Retina (tissue), 1 donor: ENCODE measurements around the gene TRMT6.

Source experiments
- DNase-seq: peaks from one replicate; pipeline ENCODE4 v3.0.0-alpha.2; 2016

The TRMT6 gene

DNA sequence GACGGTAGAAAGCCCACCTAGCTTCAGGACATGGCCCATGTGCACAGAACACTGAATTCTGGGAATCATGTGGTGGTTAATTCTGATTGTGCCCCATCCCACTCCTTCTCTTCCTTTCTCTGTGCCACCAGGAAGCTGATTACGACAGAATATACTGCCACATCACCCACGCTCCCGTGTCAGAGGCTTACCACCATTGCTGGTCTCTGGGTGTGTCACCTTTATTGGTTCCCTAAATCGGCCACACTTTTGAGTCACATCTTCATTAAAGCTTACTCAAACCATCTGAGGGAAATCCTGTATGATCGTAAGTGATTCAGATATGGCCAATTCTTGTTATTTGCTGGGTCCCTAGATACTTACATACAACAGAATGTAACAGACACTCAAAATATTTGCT, 3.1 kb downstream of the TRMT6 start:
- DNase-seq: no peak

DNA sequence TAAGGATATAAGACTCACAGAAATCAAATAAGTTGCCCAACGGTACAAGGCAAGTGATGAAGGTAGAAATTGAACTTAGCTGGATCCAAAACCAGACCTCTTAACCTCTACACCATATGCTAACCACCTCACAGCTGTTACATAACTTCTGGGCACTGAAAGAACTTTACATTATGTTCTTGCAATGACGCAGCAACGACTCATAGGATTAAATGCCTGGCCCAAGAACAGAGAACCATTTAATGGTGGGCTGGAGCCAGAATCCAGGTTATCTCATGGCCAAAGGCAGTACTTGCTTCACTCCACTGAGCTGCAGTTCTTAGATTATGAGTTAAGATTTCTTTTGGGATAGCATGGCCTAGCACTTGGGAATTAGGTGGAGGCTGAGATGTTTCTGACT, 4.4 kb downstream of the TRMT6 start:
- DNase-seq: no peak

DNA sequence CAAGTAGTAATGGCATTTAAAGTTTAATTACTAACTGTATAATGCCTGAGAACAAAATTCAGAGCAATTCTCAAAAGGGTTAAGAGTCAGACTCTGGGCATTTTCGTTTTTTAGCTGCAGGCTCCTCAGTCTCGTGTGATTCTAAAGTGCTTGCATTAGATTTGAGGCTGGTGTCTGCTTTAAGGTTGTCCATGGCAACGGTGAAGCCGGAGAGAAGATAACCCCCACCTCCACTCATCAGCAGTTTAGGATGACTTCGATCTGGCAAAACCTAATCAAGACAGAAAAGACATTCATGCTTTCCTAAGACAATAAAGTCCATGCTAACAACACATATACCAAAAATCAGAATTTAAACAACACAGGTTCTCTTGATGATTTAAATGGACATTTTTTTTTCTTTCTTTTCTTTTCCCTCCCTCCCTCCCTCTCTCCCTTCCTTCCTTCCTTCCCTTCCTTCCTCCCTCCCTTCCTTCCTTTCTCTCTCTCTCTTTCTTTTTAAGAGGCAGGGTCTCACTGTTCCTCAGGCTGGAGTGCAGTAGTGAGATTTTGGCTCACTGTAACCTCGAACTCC, 11.8 kb downstream of the TRMT6 start:
- DNase-seq: no peak

DNA sequence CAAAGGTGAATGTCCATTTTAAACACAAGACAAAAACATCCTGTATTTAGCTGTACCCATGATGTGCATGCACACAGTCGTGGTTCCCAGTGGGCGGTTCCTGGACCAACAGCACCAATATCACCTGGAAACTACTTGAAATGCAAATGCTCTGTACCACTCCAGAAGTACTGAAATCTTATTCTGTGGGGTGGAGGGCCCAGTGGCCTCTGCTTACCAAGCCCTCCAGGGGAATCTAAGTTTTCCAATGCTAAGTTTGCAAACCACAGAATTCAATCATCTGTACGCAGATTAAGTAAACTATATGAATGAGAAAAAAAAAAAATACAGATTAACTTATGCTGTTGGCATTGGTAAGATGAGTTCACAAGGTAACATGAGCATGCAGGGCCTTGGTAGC, 14.1 kb downstream of the TRMT6 start:
- no peak for DNase-seq

DNA sequence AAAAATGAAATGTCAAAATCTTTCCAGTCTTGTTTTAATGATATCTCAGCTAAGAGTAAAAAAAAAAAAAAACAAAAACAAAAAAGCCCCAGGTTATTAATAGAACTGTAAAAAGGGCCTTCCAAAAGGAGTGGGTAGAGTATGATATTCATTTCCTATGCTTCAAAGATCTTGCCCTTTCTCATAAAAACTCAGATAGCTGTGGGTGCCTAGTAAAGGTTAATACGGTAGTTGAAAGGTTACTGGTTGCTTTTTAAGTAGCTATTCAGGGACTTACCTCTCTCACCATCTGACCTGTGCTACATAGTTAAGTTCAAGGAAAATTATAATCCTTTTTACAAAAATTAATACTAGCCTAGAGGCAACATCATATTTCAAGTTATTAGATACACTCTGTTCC, 14.9 kb downstream of the TRMT6 start:
- no peak for DNase-seq

DNA sequence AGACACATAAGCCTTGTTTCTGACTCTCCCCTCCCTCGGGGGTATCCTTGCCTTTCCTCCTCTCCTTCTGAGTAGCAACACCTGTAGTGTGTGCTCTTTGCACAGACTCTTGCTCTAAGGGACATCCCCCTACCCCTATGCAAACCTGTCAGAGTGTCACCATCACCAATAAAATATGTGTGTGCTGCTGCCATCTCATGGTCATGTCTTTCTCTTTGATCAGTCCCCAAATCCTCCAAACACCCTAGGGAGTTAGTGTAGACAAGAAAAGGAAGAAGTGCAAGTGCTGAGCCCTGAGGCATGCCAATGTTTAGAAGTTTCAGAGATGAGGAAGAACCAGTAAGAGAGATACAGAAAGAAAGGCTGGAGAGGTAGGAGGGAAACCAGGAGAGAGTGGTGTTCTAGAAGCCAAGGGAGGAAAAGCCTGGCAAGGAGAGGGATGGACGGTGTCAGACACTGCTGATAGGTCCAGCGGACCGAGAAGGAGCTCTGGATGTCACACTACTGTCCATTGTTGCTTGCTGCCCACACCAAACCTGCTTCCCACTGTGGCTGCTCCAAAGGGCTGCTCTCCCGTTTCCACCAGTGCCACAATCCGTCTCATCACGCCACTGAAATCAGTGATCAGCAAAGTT, 16.4 kb downstream of the TRMT6 start:
- DNase-seq: no peak

DNA sequence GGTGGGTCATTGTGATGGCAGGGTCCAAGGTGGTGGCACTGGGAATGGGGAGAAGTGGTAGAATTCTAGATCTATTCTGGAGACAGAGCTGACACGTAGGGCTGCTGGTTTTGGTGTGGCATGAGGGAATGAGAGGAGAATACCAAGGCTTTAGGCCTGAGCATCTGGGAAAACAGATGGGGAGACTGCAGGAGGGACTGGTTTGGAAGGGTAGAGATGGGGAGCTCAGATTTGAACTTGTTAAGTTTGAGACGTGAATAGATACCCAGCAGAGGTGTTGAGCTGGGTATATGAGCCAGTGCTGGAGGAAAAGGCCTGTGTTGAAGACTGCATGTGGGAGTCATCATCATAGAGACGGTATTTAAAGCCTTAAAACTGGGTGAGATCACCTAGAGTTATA, 17.5 kb downstream of the TRMT6 start:
- DNase-seq: no peak

DNA sequence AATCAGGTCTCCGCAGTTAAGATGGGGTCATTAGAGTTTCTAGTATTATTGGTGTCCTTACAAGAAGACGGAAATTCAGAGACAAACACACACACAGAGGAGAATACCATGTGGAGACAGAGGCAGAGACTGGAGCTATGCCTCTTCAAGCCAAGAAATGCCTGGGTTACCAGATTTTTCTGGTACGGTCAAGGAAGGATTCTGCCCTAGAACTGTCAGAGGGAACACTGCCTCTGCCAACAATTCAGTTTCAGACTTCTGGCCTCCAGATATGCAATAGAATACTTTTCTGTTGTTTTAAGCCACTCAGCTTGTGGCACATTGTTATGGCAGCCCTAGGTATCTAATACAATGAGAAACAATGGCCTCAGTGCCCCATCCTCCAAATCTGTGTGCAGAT, 18.9 kb downstream of the TRMT6 start:
- no peak for DNase-seq

DNA sequence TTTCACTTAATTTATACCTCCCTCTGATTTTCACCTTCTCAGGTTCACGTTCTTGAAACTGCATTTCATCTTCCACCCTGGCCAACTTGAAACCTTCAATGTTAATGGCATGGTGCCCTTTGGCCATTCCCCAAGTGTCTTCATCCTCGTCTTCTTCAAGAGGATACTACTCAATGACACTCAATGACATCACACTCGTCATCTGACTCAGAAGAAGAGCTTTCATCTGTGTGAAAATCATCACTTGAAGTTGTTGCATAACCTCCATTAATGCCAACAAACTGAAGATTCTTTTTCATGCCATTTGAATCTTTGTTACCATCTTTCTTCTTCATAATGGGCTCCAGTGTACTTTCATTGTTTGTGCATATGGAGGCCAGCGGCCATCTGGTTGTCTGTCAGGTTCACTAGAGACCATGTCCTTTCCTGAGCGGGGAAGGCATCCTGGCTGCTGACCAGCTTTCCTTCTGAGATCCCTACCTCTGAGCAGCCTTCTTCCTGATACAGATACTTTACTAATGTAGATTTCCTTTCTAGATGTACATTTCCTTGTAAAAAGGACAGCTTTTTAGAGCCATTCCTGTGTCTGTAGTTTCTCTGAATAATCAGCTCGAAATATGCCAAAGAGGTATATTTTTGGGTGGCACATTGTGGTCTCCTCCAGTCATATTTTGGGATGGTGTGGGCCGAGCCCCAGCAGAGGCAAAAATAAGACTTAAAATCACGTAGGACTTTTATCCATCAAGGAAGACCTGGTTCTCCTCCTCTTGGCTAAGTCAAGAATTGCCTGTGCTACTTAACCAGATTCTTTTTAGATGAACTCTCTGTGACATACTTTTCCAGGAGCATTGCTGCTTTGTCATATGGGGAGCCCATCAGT, 21.3 kb downstream of the TRMT6 start:
- no peak for DNase-seq

DNA sequence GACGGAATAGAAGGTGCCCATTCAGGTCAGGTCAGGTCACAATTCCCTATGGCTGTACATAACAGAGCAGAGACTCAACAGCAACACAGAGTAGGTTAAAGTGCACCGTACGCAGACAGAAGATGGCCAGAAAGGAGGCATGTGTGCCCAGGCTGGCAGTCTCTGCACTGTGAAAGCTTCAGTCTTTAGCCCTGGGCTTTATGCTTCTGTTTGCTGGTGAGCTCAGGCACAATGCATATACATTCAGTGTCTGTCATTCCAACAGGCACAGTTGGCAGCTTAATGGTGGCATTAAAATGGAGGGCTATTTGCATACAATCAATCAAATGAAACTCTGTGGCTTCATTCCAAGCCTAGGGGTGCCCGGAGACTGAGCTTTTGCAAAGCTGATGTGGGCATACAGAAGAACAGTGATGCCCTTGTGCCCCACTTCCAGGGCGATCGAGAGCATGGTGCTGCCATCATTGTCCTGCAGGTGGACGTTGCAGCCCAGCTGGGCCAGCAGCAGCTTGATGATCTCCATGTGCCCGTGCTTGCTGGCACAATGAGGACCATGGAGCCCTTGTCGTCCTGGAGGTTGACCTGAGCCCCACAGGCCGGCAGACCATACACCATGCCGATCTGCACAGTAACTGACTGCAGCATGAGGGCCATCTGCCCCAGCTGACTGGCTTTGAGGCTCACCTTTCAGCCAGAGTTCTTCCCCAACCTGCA, 22.4 kb downstream of the TRMT6 start:
- no peak for DNase-seq

DNA sequence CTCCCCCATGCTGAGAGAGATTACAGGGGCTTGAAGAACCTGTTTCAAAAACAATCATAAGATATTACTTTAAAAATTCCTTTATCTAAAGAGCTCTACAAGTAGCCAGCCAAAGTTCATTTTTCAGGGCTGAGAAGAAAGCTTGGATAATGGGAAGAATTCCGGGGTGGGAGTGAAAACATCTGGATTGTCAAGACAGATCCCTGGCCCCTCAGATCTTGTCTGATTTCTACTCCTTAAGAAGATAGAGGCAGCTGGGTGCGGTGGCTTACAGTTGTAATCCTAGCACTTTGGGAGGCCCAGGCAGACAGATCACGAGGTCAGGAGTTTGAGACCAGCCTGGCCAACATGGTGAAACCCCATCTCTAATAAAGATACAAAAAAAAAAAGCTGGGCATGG, 24.8 kb downstream of the TRMT6 start:
- DNase-seq: no peak

DNA sequence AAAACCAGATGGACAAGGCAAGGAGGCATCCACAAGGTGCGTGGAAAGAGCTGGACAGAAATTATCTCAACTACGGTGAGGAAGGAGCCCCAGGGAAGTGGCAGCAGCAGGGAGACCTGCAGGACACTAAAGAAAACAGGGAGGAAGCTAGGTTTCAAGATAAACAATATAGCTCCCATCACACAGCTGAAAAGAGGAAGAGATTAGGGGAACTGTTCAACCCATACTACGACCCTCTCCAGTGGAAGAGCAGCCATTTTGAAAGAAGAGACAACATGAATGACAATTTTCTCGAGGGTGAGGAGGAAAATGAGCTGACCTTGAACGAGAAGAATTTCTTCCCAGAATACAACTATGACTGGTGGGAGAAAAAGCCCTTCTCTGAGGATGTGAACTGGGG, 26.8 kb downstream of the TRMT6 start:
- DNase-seq: no peak

DNA sequence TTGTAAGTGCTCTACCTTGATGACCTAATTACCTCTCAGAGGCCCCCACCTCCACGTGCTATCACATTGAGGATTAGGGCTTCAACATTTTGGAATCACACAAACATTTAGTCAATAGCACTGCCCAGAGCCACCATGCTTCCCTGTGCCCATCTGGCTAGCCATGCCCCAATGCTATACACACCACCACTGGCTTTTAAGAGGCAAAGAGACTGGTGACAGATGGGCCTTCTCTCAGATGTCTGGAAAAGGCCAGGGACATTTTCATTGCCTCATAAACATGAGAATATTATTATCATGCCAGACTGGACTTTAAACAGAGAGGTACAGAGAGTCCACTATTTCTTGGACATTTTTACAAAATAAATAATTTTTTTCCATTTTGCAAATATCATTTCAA, 29.8 kb downstream of the TRMT6 start:
- DNase-seq: no peak

DNA sequence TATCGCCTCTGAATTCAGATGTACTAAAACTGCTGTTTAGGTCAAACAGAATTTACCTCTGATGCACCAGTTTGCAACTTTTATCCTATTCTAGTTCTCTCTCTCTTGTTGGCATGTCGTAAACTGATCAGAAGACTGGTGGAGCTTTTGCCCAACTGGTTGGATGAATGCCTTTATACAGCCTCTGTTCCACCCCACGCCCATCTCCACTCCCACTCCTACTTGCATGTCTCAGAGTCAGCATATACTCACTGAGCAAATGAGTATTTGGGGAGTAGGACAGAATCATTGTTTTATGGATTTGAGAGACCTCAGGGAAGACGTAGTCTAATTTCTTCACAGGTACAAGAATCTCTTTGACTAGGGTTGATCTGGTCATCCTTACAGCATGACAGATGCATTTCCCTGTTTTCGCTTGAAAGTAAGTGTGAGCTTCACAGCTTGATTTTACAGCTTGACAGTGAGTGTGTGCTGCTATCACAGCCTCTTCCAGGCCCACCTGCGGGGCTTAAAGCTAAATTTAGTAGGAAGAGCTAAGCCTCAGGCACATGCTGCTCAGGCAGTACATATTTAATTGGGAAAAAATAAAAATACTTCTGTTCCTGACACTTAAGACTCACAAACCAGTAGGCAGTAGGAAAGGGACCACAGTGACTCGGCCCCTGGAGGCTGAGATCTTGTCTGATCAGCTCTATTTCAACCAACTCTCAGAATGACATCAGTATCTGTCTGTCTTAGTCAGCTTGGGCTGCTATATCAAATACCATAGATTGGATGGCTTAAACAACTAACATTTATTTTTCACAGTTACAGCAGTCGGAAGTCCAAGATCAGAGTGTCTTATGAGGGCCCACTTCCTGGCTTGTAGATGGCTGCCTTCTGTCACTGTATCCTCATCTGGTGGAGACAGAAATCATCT, 30.4 kb downstream of the TRMT6 start:
- no peak for DNase-seq

DNA sequence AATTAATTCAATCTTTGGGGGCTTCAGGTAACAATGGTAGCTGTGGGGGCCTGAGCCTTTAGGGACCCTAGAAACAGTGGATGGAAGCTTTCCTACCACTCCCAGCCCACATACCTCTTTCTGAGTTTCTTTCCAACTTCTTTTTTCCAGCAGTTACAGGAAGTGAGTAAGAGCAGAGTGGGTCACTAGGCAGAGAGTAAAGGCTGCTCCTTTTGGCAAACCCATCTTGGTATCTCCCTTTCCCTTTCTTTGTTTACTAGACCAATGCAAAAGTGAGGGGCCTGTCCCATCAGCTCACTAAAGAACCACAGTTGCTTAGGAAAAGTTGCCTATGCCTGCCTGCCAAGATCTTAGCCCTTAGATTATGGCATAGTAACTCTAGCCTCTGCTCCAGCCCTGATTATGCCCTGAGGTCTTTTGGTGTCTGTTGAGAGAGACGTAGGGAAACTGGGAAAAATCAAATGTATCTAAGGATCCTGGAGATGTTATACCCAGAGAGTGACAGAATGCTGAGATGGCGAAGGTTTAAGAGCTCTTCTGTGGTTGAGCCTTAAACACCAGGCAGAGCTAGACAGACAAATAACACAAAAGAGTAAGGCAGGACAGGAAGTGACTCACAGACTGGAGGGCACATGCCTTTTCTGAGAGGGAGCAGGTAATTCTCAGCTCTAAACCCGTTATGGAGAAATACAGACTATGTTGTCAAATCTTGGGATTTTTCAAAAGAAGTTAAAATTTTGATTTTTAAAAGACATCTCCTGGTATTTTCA, 31.3 kb downstream of the TRMT6 start:
- DNase-seq: no peak

DNA sequence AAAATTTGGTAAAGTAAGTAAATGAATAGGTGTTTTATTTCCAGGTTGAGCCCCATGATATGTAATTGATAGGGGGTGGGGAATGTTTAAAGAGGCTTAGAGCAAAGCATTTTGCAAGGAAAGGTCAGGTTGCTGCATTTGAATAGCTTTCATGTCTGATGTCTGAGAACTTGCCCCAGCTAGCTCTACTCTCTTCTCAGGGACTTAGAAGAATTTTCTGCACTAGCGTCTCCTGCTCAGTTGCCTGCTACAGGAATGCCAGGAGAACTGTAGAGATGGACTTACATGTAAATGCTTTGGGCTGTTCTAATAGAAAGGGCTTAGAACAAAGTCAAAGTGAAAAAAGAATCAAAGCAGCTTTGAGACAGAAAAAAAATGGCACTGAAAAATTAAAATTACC, 35.5 kb downstream of the TRMT6 start:
- DNase-seq: no peak

DNA sequence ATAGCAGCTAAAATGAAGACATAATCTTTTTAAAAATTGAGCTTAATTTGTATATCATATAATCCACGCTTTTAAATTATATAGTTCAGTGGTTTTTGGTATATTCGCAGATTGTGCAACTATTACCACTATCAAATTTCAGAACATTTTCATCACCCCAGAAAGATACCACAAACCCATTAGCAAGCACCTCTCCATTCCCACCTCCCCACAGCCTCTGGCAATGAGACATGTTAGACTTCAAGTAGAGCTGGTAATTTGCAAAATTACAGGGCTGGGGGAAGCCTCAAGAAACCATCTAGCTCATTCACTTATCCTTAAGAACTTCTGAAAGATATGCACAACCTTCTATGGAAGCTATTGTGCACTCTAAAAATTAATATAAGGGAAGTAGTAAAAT, 37.2 kb downstream of the TRMT6 start:
- DNase-seq: no peak

DNA sequence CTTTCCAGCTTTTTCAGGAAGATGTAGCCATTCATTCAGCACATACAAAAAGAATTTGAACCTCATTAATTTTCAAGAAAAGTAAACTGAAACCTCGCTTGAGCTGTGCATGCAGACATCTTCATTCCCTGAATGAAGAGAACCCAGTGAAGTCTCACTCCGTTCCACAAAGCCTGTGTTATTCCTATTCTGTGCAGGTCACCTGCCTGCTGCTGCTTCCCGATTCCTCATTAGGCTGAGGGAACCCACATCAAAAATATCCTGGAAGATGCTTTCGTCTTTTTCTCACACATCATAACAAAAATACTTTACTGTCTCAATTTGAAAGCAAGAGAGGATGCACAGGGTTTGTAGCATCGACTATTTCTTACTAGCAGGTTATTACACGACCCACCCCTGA, 40.1 kb downstream of the TRMT6 start:
- no peak for DNase-seq

DNA sequence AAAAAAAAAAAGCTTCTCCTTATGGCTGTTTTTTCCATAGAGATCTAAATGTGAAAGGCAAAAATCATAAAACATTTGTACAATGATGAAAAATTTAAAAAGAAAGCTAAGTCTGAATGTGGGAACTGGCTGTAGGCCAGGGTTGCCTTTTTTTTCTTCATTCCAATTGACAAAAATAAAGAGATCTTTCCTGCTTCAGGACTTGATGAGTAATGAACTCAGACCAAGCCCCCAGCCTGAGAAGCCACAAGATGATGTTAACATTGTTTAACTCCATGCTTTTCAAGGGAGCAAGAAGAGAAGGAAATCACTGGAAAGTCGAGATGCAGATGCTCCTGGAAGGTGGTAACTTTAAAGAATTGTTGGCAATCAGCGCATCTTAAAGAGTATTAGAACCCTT, 41.4 kb downstream of the TRMT6 start:
- no peak for DNase-seq

DNA sequence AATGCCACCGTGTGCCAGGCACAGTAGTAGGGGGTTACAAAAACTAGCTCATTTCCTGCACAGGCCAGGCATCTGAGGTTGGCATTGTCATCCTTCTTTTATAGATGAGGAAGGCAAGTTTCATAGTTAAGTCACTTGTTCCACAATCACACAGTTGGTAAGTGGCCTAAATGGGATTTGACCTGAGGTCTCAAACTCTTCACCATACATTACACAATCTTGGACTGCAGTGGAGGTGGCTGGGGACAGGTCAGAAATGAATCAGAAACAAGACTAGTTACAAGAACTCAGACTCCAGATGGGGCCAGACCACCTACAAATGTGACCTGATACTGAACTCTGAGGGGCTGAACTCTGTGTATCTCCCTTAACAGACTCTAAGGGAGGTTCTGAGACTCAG, 49.4 kb downstream of the TRMT6 start:
- no peak for DNase-seq

DNA sequence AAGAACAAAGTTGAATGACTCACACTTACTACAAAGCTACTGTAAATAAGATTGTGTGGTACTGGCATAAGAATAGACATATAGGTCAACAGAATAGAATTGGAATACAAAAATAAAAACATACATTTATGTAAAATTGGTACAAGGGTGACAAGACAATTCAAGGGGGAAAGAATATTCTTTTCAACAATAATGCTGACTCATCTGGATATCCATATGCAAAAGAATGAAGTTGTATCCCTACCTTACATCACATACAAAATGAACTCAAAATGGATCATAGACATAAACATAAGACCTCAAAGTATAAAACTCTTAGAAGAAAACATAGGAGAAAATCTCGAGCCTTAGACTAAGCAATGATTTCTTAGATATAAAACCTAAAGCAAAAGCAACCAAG, 50.9 kb downstream of the TRMT6 start:
- no peak for DNase-seq

DNA sequence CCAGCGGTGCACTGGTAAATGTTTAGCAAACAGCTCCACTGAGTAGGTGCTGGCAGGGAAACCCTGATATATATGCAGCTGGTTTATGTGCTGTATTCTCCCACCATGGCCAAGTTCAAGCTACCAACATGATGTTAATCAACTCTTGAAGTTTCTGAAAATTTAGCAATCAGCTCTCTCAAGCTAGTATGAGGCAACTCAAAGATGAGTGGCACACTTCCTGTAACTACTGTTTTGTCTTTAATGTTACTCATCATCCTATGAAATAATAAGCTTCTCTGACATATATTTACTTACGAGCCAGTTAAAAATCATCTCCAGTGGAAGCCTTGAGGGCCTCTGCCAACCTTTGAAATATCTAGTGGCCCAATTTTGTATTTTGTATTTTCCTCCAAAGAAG, 54.7 kb downstream of the TRMT6 start:
- no peak for DNase-seq
